GM23338 (cell line): Measurements from ENCODE around the gene USP6NL. TPM values are rescaled to one million over a fixed set of nuclear protein-coding genes. Genes with fewer than 3 reads are reported as not detected.

Source experiments
- ATAC-seq: fragments of 200-7000 bp; cut with Tn5 transposase; 3 replicates; pipeline ENCODE4 v1.9.1; 2020
- DNase-seq: peaks from one replicate; pipeline ENCODE4 v3.0.0-alpha.2; 2015; ENCODE audit warnings: low spot score
- H2AFZ ChIP-seq: fragments of 200-600 bp; sonication (generic); 2 replicates; pipeline ENCODE4 v1.8.0; 2016; ENCODE audit warnings: antibody characterized with exemption, mild to moderate bottlenecking, moderate library complexity
- H3F3A ChIP-seq: fragments of 200-600 bp; sonication (generic); replicated peaks from 2 replicates; pipeline ENCODE4 v1.8.0; 2017; ENCODE audit warnings: antibody characterized with exemption, mixed run types, low read depth
- H3K27ac ChIP-seq: fragments of 200-600 bp; sonication (generic); 2 replicates; pipeline ENCODE4 v1.6.1; 2016; ENCODE audit warnings: low read depth
- H3K27me3 ChIP-seq: fragments of 200-600 bp; sonication (generic); 2 replicates; pipeline ENCODE4 v1.8.0; 2016; ENCODE audit warnings: mild to moderate bottlenecking, mixed run types, moderate library complexity; ENCODE audit not compliant: insufficient read depth
- H3K36me3 ChIP-seq: fragments of 200-600 bp; sonication (generic); 2 replicates; pipeline ENCODE4 v1.8.0; 2016; ENCODE audit warnings: mild to moderate bottlenecking; ENCODE audit not compliant: insufficient read depth
- H3K4me1 ChIP-seq: fragments of 200-600 bp; sonication (generic); 2 replicates; pipeline ENCODE4 v1.8.0; 2016; ENCODE audit warnings: mild to moderate bottlenecking, moderate library complexity; ENCODE audit not compliant: insufficient read depth
- H3K4me2 ChIP-seq: fragments of 200-600 bp; sonication (generic); 2 replicates; pipeline ENCODE4 v1.7.1; 2017; ENCODE audit warnings: mixed run types
- H3K4me3 ChIP-seq: fragments of 200-600 bp; sonication (generic); 2 replicates; pipeline ENCODE4 v1.6.1; 2016; ENCODE audit warnings: mixed run types
- H3K79me2 ChIP-seq: fragments of 200-600 bp; sonication (generic); replicated peaks from 2 replicates; pipeline ENCODE4 v1.8.0; 2017; ENCODE audit warnings: mild to moderate bottlenecking; ENCODE audit not compliant: insufficient read depth
- H3K9me2 ChIP-seq: fragments of 200-600 bp; sonication (generic); 2 replicates; pipeline ENCODE4 v1.8.0; 2017; ENCODE audit not compliant: insufficient read depth
- H4K20me1 ChIP-seq: fragments of 200-600 bp; sonication (generic); replicated peaks from 2 replicates; pipeline ENCODE4 v1.8.0; 2017; ENCODE audit warnings: mild to moderate bottlenecking; ENCODE audit not compliant: insufficient read depth
- H3K27ac Mint-ChIP-seq: 2 replicates; pipeline ENCODE4 v1.8.0; 2020; ENCODE audit warnings: inconsistent platforms, mild to moderate bottlenecking, moderate library complexity, mixed read lengths
- H3K27me3 Mint-ChIP-seq: 3 replicates; pipeline ENCODE4 v1.8.0; 2022; ENCODE audit warnings: low read depth, mild to moderate bottlenecking, moderate library complexity, mixed read lengths, inconsistent platforms; ENCODE audit not compliant: insufficient read depth, poor library complexity
- H3K36me3 Mint-ChIP-seq: 3 replicates; pipeline ENCODE4 v1.8.0; 2021; ENCODE audit warnings: low read depth, mild to moderate bottlenecking, inconsistent platforms, moderate library complexity, mixed read lengths
- H3K4me1 Mint-ChIP-seq: 3 replicates; pipeline ENCODE4 v1.8.0; 2020; ENCODE audit warnings: mild to moderate bottlenecking, inconsistent platforms, mixed read lengths
- H3K4me3 Mint-ChIP-seq: 3 replicates; pipeline ENCODE4 v1.8.0; 2021; ENCODE audit warnings: moderate library complexity, mild to moderate bottlenecking, inconsistent platforms, mixed read lengths
- H3K9me3 Mint-ChIP-seq: 3 replicates; pipeline ENCODE4 v1.8.0; 2020; ENCODE audit warnings: moderate library complexity, mild to moderate bottlenecking, inconsistent platforms, mixed read lengths
- CREB1 ChIP-seq: fragments of 250-450 bp; sonication (Bioruptor Pico); IDR thresholded peaks from 2 replicates; pipeline ENCODE4 v1.5.0; 2020; ENCODE audit warnings: low read depth, mild to moderate bottlenecking, moderate library complexity
- CTCF ChIP-seq, 2 experiments: fragments of 200-600 bp in 1 of 2; sonication (generic) in 1 of 2; conservative IDR thresholded peaks; 2 replicates each; pipeline versions ENCODE4 v1.5.1 to v1.6.1; 2016 to 2017; ENCODE audit warnings: antibody characterized with exemption in 2 of 2, low read depth in 2 of 2, mild to moderate bottlenecking in 2 of 2, moderate library complexity in 1 of 2
- EZH2 ChIP-seq: fragments of 200-600 bp; sonication (generic); IDR thresholded peaks from one replicate; pipeline ENCODE4 v1.8.0; 2017; ENCODE audit warnings: antibody characterized with exemption, mild to moderate bottlenecking, low read depth; ENCODE audit not compliant: unreplicated experiment
- JUNB ChIP-seq: IDR thresholded peaks from one replicate; pipeline ENCODE4 v1.6.1; 2016; ENCODE audit warnings: antibody characterized with exemption; ENCODE audit not compliant: unreplicated experiment
- NANOG ChIP-seq: IDR thresholded peaks from 2 replicates; pipeline ENCODE4 v1.6.1; 2016; ENCODE audit warnings: antibody characterized with exemption, borderline replicate concordance
- POLR2AphosphoS5 ChIP-seq: IDR thresholded peaks from 2 replicates; pipeline ENCODE4 v1.6.1; 2016; ENCODE audit warnings: antibody characterized with exemption, low read depth
- REST ChIP-seq: IDR thresholded peaks from one replicate; pipeline ENCODE4 v1.6.1; 2018; ENCODE audit warnings: antibody characterized with exemption; ENCODE audit not compliant: unreplicated experiment
- ZNF114 ChIP-seq: fragments of 250-450 bp; sonication (Bioruptor Pico); IDR thresholded peaks from 2 replicates; pipeline ENCODE4 v1.5.0; 2020; ENCODE audit warnings: mild to moderate bottlenecking, moderate library complexity
- ZNF462 ChIP-seq: fragments of 250-450 bp; sonication (Bioruptor Pico); IDR thresholded peaks from 2 replicates; pipeline ENCODE4 v1.5.0; 2020; ENCODE audit warnings: mild to moderate bottlenecking, moderate library complexity
- polyA plus RNA-seq: library from polyadenylated mRNA; unstranded; fragments of >200 nt; fragmentation: Nextera tagmentation; extraction: Ambion mirVana; gene quantifications from 2 replicates; pipeline ENCODE4 v1.2.1, GENCODE V29; 2016
- total RNA-seq: library from RNA; depleted of rRNA; stranded (reverse); fragments of >200 nt; shearing (Covaris generic); gene quantifications from 2 replicates; pipeline ENCODE4 v1.2.3, GENCODE V29; 2014

The USP6NL gene
- total and polyA plus RNA-seq, 2 experiments from 2014 or later = 8.1 to 29.7 TPM

- TF ChIP-seq REST = no peak
- TF ChIP-seq CTCF (conservative IDR thresholded peaks at IDR 0.05; ENCODE audit: low read depth in 2 of 2) = no peak
- TF ChIP-seq NANOG = no peak
- no peak for TF ChIP-seq JUNB
- TF ChIP-seq POLR2AphosphoS5 = no peak
Measured at GRCh38 chr10:11416974-11417373, 194.5 kb downstream of the USP6NL start (continued).

GRCh38 chr10:11415095-11415494, 196.4 kb downstream of the USP6NL start:
- H3K4me2 ChIP-seq = no peak overlapping the region
- no peak overlapping the region for H3K4me3 Mint-ChIP-seq
- no peaks in the 10 kb centered on the region for H3K9me2 ChIP-seq
- no peak overlapping the region for H3K4me3 ChIP-seq
- no peak for DNase-seq
- H3K27me3 Mint-ChIP-seq = no peaks in the 10 kb centered on the region
- H3K9me3 Mint-ChIP-seq = peaks cover 5% of the 10 kb centered on the region; the same call in 2 of the 3 replicates
- H3K27ac ChIP-seq = no peak overlapping the region
- no peaks in the 10 kb centered on the region for H4K20me1 ChIP-seq
- H3K79me2 ChIP-seq = no peaks in the 10 kb centered on the region
- H3F3A ChIP-seq = no peaks in the 10 kb centered on the region
- no peaks in the 10 kb centered on the region for H3K27me3 ChIP-seq
- no peaks in the 10 kb centered on the region for H3K36me3 ChIP-seq
- H3K27ac Mint-ChIP-seq = no peak overlapping the region
- ATAC-seq = no peak
- peak overlapping the region; percentile 32; the same call in 1 of the 2 replicates for H2AFZ ChIP-seq
- no peaks in the 10 kb centered on the region for H3K36me3 Mint-ChIP-seq
- H3K4me1 ChIP-seq = peaks cover 4% of the 10 kb centered on the region
- peaks cover 3% of the 10 kb centered on the region; the same call in 1 of the 3 replicates for H3K4me1 Mint-ChIP-seq
- no peak for TF ChIP-seq ZNF462 (CRISPR knock-in tag)
- TF ChIP-seq EZH2 = no peak
- no peak for TF ChIP-seq REST
- no peak for TF ChIP-seq CREB1 (CRISPR knock-in tag)
- TF ChIP-seq ZNF114 = no peak
- TF ChIP-seq POLR2AphosphoS5 = no peak
